Vagina (tissue), 2 donors: Measurements from ENCODE around the gene LTA.

Experiments used
- CTCF ChIP-seq, 3 experiments: fragments of 450-650 bp in 2 of 3; fragments of 200-600 bp in 1 of 3; sonication (generic) in 1 of 3; IDR thresholded peaks; one replicate each; pipeline ENCODE4 v1.5.1; 2017 to 2019; ENCODE audit warnings: antibody characterized with exemption in 3 of 3, mild to moderate bottlenecking in 2 of 3, moderate library complexity in 2 of 3
- POLR2A ChIP-seq, 2 donors: fragments of 450-650 bp; IDR thresholded peaks; one replicate each; pipeline ENCODE4 v1.6.1; 2017; ENCODE audit warnings: antibody characterized with exemption in 2 of 2, mild to moderate bottlenecking in 2 of 2, moderate library complexity in 2 of 2

- TF ChIP-seq POLR2A (IDR thresholded peaks at IDR 0.05): no peak
- no peak for TF ChIP-seq CTCF (IDR thresholded peaks at IDR 0.05)
Observed at GRCh38 chr6:31579119-31579505, 7.0 kb downstream of the LTA start.
